Liver (tissue), 9 donors: ENCODE measurements around the gene CAPN2. TPM values are rescaled to one million over a fixed set of nuclear protein-coding genes. Genes with fewer than 3 reads are reported as not detected.

Source experiments
- DNase-seq: peaks from one replicate; pipeline ENCODE4 v3.0.0-alpha.2; 2017; ENCODE audit warnings: low spot score
- H3K27ac ChIP-seq, 2 donors: one replicate each; pipeline ENCODE4 v1.7.0; 2013; ENCODE audit warnings: inconsistent platforms in 2 of 2, low read length in 2 of 2, control low read depth in 1 of 2, low read depth in 1 of 2, mild to moderate bottlenecking in 1 of 2
- H3K27me3 ChIP-seq, 4 donors: one replicate each; pipeline versions ENCODE4 v1.6.1 to v1.7.0; 2013; ENCODE audit warnings: low read length in 3 of 4, inconsistent platforms in 1 of 4, mild to moderate bottlenecking in 1 of 4, moderate library complexity in 1 of 4; ENCODE audit not compliant: control insufficient read depth in 4 of 4, insufficient read depth in 4 of 4
- H3K36me3 ChIP-seq, 4 donors: one replicate each; pipeline versions ENCODE4 v1.6.1 to v1.7.0; 2013; ENCODE audit warnings: low read length in 3 of 4, mild to moderate bottlenecking in 3 of 4, low read depth in 1 of 4, moderate library complexity in 1 of 4; ENCODE audit not compliant: control insufficient read depth in 4 of 4, insufficient read depth in 3 of 4
- H3K4me1 ChIP-seq, 4 donors: one replicate each; pipeline versions ENCODE4 v1.6.1 to v1.7.0; 2013; ENCODE audit warnings: low read length in 3 of 4, mild to moderate bottlenecking in 3 of 4, moderate library complexity in 1 of 4; ENCODE audit not compliant: control insufficient read depth in 4 of 4, insufficient read depth in 4 of 4
- H3K4me3 ChIP-seq, 3 donors: one replicate each; pipeline versions ENCODE4 v1.6.1 to v1.7.0; 2013; ENCODE audit warnings: low read length in 3 of 3, control low read depth in 1 of 3, low read depth in 1 of 3, mild to moderate bottlenecking in 1 of 3
- H3K9ac ChIP-seq, 2 donors: one replicate each; pipeline ENCODE4 v1.7.0; 2013; ENCODE audit warnings: low read length in 2 of 2, mild to moderate bottlenecking in 2 of 2, moderate library complexity in 2 of 2, control low read depth in 1 of 2, low read depth in 1 of 2
- H3K9me3 ChIP-seq, 4 donors: one replicate each; pipeline versions ENCODE4 v1.6.1 to v1.7.0; 2013; ENCODE audit warnings: low read length in 3 of 4; ENCODE audit not compliant: control insufficient read depth in 4 of 4
- EGR1 ChIP-seq, 2 donors: IDR thresholded peaks; 2 replicates each; pipeline ENCODE4 v1.6.1; 2016 to 2018; ENCODE audit warnings: antibody characterized with exemption in 2 of 2, low read depth in 2 of 2
- FOXA1 ChIP-seq: IDR thresholded peaks from 2 replicates; pipeline ENCODE4 v1.6.1; 2016; ENCODE audit warnings: antibody characterized with exemption
- FOXA2 ChIP-seq: IDR thresholded peaks from 2 replicates; pipeline ENCODE4 v1.6.1; 2016; ENCODE audit warnings: antibody characterized with exemption
- GABPA ChIP-seq, 2 donors: IDR thresholded peaks in 1 of 2; conservative IDR thresholded peaks in 1 of 2; 2 replicates each; pipeline ENCODE4 v1.6.1; 2016; ENCODE audit warnings: antibody characterized with exemption in 2 of 2, mild to moderate bottlenecking in 1 of 2, moderate library complexity in 1 of 2
- HNF4A ChIP-seq, 2 donors: conservative IDR thresholded peaks; 2 replicates each; pipeline ENCODE4 v1.6.1; 2016; ENCODE audit warnings: antibody characterized with exemption in 2 of 2, mild to moderate bottlenecking in 2 of 2
- HNF4G ChIP-seq: IDR thresholded peaks from 2 replicates; pipeline ENCODE4 v1.6.1; 2016; ENCODE audit warnings: antibody characterized with exemption
- JUND ChIP-seq, 2 donors: IDR thresholded peaks; 2 replicates each; pipeline ENCODE4 v1.6.1; 2016; ENCODE audit warnings: antibody characterized with exemption in 2 of 2
- NR2F2 ChIP-seq: IDR thresholded peaks from 2 replicates; pipeline ENCODE4 v1.6.1; 2016; ENCODE audit warnings: antibody characterized with exemption
- RAD21 ChIP-seq, 2 donors: IDR thresholded peaks; 2 replicates each; pipeline ENCODE4 v1.6.1; 2016; ENCODE audit warnings: antibody characterized with exemption in 2 of 2, mild to moderate bottlenecking in 2 of 2
- RXRA ChIP-seq, 2 donors: IDR thresholded peaks; 2 replicates each; pipeline ENCODE4 v1.6.1; 2017 to 2018; ENCODE audit warnings: antibody characterized with exemption in 2 of 2, mild to moderate bottlenecking in 1 of 2
- SP1 ChIP-seq: IDR thresholded peaks from 2 replicates; pipeline ENCODE4 v1.6.1; 2018; ENCODE audit warnings: antibody characterized with exemption, mild to moderate bottlenecking
- TAF1 ChIP-seq: conservative IDR thresholded peaks from 2 replicates; pipeline ENCODE4 v1.6.1; 2016; ENCODE audit warnings: antibody characterized with exemption, mild to moderate bottlenecking
- YY1 ChIP-seq: IDR thresholded peaks from 2 replicates; pipeline ENCODE4 v1.6.1; 2016; ENCODE audit warnings: antibody characterized with exemption, mild to moderate bottlenecking
- WGBS: extraction: QIAGEN DNeasy Blood & Tissue Kit; methylation state at CpG from one replicate; pipeline ENCODE4 v1.1.7; 2013; 5-methylcytosine and 5-hydroxymethylcytosine counted together
- polyA plus RNA-seq, 2 donors: library from polyadenylated mRNA; stranded (reverse) in 1 of 2; unstranded in 1 of 2; fragments of 200-250 nt in 1 of 2; fragments of >200 nt in 1 of 2; fragmentation: Nextera tagmentation in 1 of 2; extraction: Ambion mirVana in 1 of 2; gene quantifications; one replicate each; pipeline versions ENCODE4 v1.2.1 to v1.2.3, GENCODE V29; 2013 to 2015
- total RNA-seq, 2 donors: library from RNA; depleted of rRNA; stranded (reverse); fragments of >200 nt; gene quantifications; one replicate each; pipeline ENCODE4 v1.2.3, GENCODE V29; 2014
- TF ChIP-seq, protein P1 (sequence below): IDR thresholded peaks from 2 replicates; pipeline ENCODE4 v1.6.1; 2016; ENCODE audit warnings: antibody characterized with exemption
- TF ChIP-seq, protein P2 (sequence below): IDR thresholded peaks from 2 replicates; pipeline ENCODE4 v1.6.1; 2016; ENCODE audit warnings: antibody characterized with exemption
- TF ChIP-seq, protein P3 (sequence below): fragments of 150-350 bp; IDR thresholded peaks from 2 replicates; pipeline ENCODE4 v1.5.1; 2017; ENCODE audit warnings: improper control_type of control experiment, low read depth, low read length; ENCODE audit not compliant: missing input control
- TF ChIP-seq, protein P4 (sequence below): IDR thresholded peaks from 2 replicates; pipeline ENCODE4 v1.6.1; 2016; ENCODE audit warnings: antibody characterized with exemption
- TF ChIP-seq, protein P5 (sequence below): IDR thresholded peaks from 2 replicates; pipeline ENCODE4 v1.6.1; 2016; ENCODE audit warnings: antibody characterized with exemption, mild to moderate bottlenecking
- donor health status: healthy.
- donor health status: healthy.
- donor health status: healthy.
- donor health status: healthy.
- donor health status: healthy.

CAPN2 gene
- total and polyA plus RNA-seq, 4 donors, result 11.2 to 20.7 (median 15.5) TPM

DNA sequence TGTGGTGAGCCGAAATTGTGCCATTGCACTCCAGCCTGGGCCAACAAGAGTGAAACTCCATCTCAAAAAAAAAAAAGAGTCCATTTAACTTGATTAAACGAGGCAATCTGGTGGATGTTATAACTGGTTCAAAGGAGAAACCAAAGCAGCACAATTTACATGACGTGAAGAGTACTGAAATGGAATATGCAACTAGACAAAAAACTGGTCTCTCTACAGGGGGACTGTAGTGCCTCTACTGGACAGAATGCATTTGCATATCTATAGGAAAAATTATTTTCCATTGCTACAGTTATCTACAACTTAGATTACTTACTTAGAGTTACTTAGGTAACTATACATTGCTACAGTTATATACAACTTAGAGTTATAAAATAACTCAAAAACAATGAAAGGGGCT lies 2.7 kb upstream of the CAPN2 start:
- 79% methylated on average over 3 of the region's 3 CpGs for WGBS

More for the DNA sequence above, 2.7 kb upstream of the CAPN2 start:
- Histone ChIP-seq H3K27ac (no peak overlapping the region), H3K27me3 (no peaks in the 10 kb centered on the region), H3K4me3 (no peak overlapping the region), H3K36me3 (no peaks in the 10 kb centered on the region), H3K4me1 (peaks cover 0 to 5% (median 2%) of the 10 kb centered on the region in 4 donors), H3K9ac (no peak overlapping the region), H3K9me3 (no peaks in the 10 kb centered on the region)
- no peak for TF ChIP-seq RAD21 (IDR thresholded peaks at IDR 0.05)
- TF ChIP-seq, protein P1, sequence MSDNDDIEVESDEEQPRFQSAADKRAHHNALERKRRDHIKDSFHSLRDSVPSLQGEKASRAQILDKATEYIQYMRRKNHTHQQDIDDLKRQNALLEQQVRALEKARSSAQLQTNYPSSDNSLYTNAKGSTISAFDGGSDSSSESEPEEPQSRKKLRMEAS, result no peak
- no peak for TF ChIP-seq RXRA (IDR thresholded peaks at IDR 0.05)
- no peak for TF ChIP-seq EGR1 (IDR thresholded peaks at IDR 0.05; ENCODE audit: low read depth in 2 of 2)
- TF ChIP-seq SP1, result no peak
- TF ChIP-seq YY1, result no peak
- TF ChIP-seq FOXA1, result no peak
- TF ChIP-seq HNF4G, result no peak
- TF ChIP-seq, protein P2, sequence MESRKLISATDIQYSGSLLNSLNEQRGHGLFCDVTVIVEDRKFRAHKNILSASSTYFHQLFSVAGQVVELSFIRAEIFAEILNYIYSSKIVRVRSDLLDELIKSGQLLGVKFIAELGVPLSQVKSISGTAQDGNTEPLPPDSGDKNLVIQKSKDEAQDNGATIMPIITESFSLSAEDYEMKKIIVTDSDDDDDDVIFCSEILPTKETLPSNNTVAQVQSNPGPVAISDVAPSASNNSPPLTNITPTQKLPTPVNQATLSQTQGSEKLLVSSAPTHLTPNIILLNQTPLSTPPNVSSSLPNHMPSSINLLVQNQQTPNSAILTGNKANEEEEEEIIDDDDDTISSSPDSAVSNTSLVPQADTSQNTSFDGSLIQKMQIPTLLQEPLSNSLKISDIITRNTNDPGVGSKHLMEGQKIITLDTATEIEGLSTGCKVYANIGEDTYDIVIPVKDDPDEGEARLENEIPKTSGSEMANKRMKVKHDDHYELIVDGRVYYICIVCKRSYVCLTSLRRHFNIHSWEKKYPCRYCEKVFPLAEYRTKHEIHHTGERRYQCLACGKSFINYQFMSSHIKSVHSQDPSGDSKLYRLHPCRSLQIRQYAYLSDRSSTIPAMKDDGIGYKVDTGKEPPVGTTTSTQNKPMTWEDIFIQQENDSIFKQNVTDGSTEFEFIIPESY, result no peak
- no peak for TF ChIP-seq GABPA (IDR thresholded peaks at IDR 0.05 in 1 of 2, conservative IDR thresholded peaks at IDR 0.05 in 1 of 2)
- no peak for TF ChIP-seq FOXA2
- TF ChIP-seq, protein P3, sequence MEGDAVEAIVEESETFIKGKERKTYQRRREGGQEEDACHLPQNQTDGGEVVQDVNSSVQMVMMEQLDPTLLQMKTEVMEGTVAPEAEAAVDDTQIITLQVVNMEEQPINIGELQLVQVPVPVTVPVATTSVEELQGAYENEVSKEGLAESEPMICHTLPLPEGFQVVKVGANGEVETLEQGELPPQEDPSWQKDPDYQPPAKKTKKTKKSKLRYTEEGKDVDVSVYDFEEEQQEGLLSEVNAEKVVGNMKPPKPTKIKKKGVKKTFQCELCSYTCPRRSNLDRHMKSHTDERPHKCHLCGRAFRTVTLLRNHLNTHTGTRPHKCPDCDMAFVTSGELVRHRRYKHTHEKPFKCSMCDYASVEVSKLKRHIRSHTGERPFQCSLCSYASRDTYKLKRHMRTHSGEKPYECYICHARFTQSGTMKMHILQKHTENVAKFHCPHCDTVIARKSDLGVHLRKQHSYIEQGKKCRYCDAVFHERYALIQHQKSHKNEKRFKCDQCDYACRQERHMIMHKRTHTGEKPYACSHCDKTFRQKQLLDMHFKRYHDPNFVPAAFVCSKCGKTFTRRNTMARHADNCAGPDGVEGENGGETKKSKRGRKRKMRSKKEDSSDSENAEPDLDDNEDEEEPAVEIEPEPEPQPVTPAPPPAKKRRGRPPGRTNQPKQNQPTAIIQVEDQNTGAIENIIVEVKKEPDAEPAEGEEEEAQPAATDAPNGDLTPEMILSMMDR, result no peak
- TF ChIP-seq, protein P4, sequence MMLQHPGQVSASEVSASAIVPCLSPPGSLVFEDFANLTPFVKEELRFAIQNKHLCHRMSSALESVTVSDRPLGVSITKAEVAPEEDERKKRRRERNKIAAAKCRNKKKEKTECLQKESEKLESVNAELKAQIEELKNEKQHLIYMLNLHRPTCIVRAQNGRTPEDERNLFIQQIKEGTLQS, result no peak
- TF ChIP-seq, protein P5, sequence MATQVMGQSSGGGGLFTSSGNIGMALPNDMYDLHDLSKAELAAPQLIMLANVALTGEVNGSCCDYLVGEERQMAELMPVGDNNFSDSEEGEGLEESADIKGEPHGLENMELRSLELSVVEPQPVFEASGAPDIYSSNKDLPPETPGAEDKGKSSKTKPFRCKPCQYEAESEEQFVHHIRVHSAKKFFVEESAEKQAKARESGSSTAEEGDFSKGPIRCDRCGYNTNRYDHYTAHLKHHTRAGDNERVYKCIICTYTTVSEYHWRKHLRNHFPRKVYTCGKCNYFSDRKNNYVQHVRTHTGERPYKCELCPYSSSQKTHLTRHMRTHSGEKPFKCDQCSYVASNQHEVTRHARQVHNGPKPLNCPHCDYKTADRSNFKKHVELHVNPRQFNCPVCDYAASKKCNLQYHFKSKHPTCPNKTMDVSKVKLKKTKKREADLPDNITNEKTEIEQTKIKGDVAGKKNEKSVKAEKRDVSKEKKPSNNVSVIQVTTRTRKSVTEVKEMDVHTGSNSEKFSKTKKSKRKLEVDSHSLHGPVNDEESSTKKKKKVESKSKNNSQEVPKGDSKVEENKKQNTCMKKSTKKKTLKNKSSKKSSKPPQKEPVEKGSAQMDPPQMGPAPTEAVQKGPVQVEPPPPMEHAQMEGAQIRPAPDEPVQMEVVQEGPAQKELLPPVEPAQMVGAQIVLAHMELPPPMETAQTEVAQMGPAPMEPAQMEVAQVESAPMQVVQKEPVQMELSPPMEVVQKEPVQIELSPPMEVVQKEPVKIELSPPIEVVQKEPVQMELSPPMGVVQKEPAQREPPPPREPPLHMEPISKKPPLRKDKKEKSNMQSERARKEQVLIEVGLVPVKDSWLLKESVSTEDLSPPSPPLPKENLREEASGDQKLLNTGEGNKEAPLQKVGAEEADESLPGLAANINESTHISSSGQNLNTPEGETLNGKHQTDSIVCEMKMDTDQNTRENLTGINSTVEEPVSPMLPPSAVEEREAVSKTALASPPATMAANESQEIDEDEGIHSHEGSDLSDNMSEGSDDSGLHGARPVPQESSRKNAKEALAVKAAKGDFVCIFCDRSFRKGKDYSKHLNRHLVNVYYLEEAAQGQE, result no peak
- TF ChIP-seq TAF1, result no peak
- no peak for TF ChIP-seq JUND (IDR thresholded peaks at IDR 0.05)
- TF ChIP-seq NR2F2, result no peak
- no peak for TF ChIP-seq HNF4A (conservative IDR thresholded peaks at IDR 0.05)
- no peak for DNase-seq
